HEK293 (cell line): ENCODE results near the gene C1orf35.

ENCODE experiments used
- SETDB1 ChIP-seq: IDR thresholded peaks from one replicate; pipeline ENCODE4 v1.6.1; 2017; ENCODE audit warnings: mild to moderate bottlenecking, low read length, moderate library complexity, mixed read lengths; ENCODE audit not compliant: insufficient read length
- SP3 ChIP-seq: fragments of 450-650 bp; formaldehyde crosslinking; IDR thresholded peaks from 2 replicates; pipeline ENCODE4 v1.5.1; 2016; ENCODE audit warnings: missing biosample characterization, missing genetic modification characterization
- TCF7L2 ChIP-seq: IDR thresholded peaks from 2 replicates; pipeline ENCODE4 v1.6.1; 2011; ENCODE audit warnings: low read depth, mild to moderate bottlenecking, inconsistent platforms, low read length, moderate library complexity, borderline replicate concordance
- YY1 ChIP-seq: fragments of 450-650 bp; formaldehyde crosslinking; IDR thresholded peaks from 2 replicates; pipeline ENCODE4 v1.5.1; 2018; ENCODE audit warnings: missing biosample characterization, missing genetic modification characterization
- ZNF10 ChIP-seq: fragments of 450-650 bp; formaldehyde crosslinking; IDR thresholded peaks from 2 replicates; pipeline ENCODE4 v1.5.1; 2017; ENCODE audit warnings: missing biosample characterization, missing genetic modification characterization
- ZNF138 ChIP-seq: fragments of 450-650 bp; formaldehyde crosslinking; IDR thresholded peaks from 2 replicates; pipeline ENCODE4 v1.5.1; 2016; ENCODE audit warnings: missing biosample characterization, missing genetic modification characterization, borderline replicate concordance
- ZNF621 ChIP-seq: fragments of 450-650 bp; formaldehyde crosslinking; IDR thresholded peaks from 2 replicates; pipeline ENCODE4 v1.5.1; 2017; ENCODE audit warnings: missing biosample characterization, missing genetic modification characterization
- ZNF623 ChIP-seq: fragments of 450-650 bp; formaldehyde crosslinking; IDR thresholded peaks from 2 replicates; pipeline ENCODE4 v1.5.1; 2016; ENCODE audit warnings: missing biosample characterization, missing genetic modification characterization
- ZNF76 ChIP-seq: fragments of 450-650 bp; formaldehyde crosslinking; IDR thresholded peaks from 2 replicates; pipeline ENCODE4; 2016; ENCODE audit warnings: low read depth, missing biosample characterization, missing genetic modification characterization, borderline replicate concordance
- ZSCAN16 ChIP-seq: fragments of 450-650 bp; formaldehyde crosslinking; IDR thresholded peaks from 2 replicates; pipeline ENCODE4 v1.5.1; 2016; ENCODE audit warnings: missing biosample characterization, missing genetic modification characterization
- TF ChIP-seq, protein P1 (sequence below): fragments of 450-650 bp; formaldehyde crosslinking; IDR thresholded peaks from 2 replicates; pipeline ENCODE4 v1.5.1; 2016; ENCODE audit warnings: missing biosample characterization, missing genetic modification characterization

DNA sequence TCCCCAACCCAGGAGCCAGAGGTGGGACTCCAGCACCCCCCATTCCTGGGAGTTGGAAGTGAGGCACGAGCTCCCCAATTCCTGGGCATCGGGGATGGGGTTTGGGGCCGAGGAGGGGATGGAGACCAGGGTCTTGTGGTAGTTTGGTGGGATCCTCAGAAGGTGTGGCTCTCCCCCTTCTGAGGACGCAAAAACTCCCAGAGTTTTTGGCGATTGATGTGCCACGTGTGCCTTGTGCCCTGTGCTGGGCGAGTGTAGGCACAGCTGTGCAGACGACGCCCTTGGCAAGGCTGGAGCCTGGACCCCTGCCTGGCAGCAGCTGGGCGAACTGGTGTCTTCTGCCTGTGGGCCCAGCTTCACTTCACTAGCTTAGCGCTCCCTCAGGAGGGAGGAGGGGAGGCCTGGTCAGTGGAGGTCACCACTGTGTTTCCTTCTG is 39.6 kb upstream of the C1orf35 start:
- TF ChIP-seq, protein P1, sequence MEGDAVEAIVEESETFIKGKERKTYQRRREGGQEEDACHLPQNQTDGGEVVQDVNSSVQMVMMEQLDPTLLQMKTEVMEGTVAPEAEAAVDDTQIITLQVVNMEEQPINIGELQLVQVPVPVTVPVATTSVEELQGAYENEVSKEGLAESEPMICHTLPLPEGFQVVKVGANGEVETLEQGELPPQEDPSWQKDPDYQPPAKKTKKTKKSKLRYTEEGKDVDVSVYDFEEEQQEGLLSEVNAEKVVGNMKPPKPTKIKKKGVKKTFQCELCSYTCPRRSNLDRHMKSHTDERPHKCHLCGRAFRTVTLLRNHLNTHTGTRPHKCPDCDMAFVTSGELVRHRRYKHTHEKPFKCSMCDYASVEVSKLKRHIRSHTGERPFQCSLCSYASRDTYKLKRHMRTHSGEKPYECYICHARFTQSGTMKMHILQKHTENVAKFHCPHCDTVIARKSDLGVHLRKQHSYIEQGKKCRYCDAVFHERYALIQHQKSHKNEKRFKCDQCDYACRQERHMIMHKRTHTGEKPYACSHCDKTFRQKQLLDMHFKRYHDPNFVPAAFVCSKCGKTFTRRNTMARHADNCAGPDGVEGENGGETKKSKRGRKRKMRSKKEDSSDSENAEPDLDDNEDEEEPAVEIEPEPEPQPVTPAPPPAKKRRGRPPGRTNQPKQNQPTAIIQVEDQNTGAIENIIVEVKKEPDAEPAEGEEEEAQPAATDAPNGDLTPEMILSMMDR (tag by site-specific recombination): no peak
- TF ChIP-seq ZNF76 (tag by site-specific recombination) (no peak), ZNF623 (no peak), TCF7L2 (no peak), ZNF10 (tag by site-specific recombination) (no peak), ZNF621 (no peak), ZNF138 (tag by site-specific recombination) (no peak), ZSCAN16 (tag by site-specific recombination) (no peak), SETDB1 (no peak), SP3 (tag by site-specific recombination) (no peak), YY1 (tag by site-specific recombination) (no peak)
